ENCODE results near the gene LDAH.

LDAH gene

GRCh38 chr2:20707601-20708000, 115.3 kb downstream of the LDAH start:
- H3K9me3 ChIP-seq (ENCODE audit: control insufficient read depth, low read length): no peaks in the 10 kb centered on the region

GRCh38 chr2:20706786-20707185, 116.1 kb downstream of the LDAH start:
- H3K4me2 ChIP-seq (ENCODE audit: low read length): no peak overlapping the region
- TF ChIP-seq CTCF (IDR thresholded peaks at IDR 0.05): no peak
- H3K79me2 ChIP-seq: no peaks in the 10 kb centered on the region
- H2AFZ ChIP-seq: no peak overlapping the region
- no peaks in the 10 kb centered on the region for H3K36me3 ChIP-seq (ENCODE audit: control insufficient read depth, insufficient read depth, low read length)
- H3K4me3 ChIP-seq (ENCODE audit: low read depth, low read length): no peak overlapping the region
- no peak overlapping the region for H3K9ac ChIP-seq
- no peaks in the 10 kb centered on the region for H3K4me1 ChIP-seq
- H3K27me3 ChIP-seq (ENCODE audit: control insufficient read depth, insufficient read depth, low read length): no peaks in the 10 kb centered on the region
- H3K27ac ChIP-seq: no peak overlapping the region
- no peaks in the 10 kb centered on the region for H3K9me3 ChIP-seq (ENCODE audit: control insufficient read depth, low read length)

More at GRCh38 chr2:20707601-20708000, 115.3 kb downstream of the LDAH start:
- Histone ChIP-seq H3K4me2 (ENCODE audit: low read length) (no peak overlapping the region), H3K9ac (no peak overlapping the region), H3K4me3 (ENCODE audit: low read depth, low read length) (no peak overlapping the region), H3K79me2 (no peaks in the 10 kb centered on the region), H2AFZ (no peak overlapping the region), H3K36me3 (ENCODE audit: control insufficient read depth, insufficient read depth, low read length) (no peaks in the 10 kb centered on the region), H3K27me3 (ENCODE audit: control insufficient read depth, insufficient read depth, low read length) (no peaks in the 10 kb centered on the region), H3K27ac (no peak overlapping the region), H3K4me1 (no peaks in the 10 kb centered on the region)
- TF ChIP-seq CTCF (IDR thresholded peaks at IDR 0.05): no peak

GRCh38 chr2:20706217-20706616, 116.7 kb downstream of the LDAH start:
- Histone ChIP-seq H3K36me3 (ENCODE audit: control insufficient read depth, insufficient read depth, low read length) (no peaks in the 10 kb centered on the region), H3K4me1 (no peaks in the 10 kb centered on the region), H3K4me3 (ENCODE audit: low read depth, low read length) (no peak overlapping the region), H2AFZ (no peak overlapping the region), H3K4me2 (ENCODE audit: low read length) (no peak overlapping the region), H3K79me2 (no peaks in the 10 kb centered on the region), H3K27me3 (ENCODE audit: control insufficient read depth, insufficient read depth, low read length) (no peaks in the 10 kb centered on the region), H3K9me3 (ENCODE audit: control insufficient read depth, low read length) (no peaks in the 10 kb centered on the region), H3K27ac (no peak overlapping the region), H3K9ac (no peak overlapping the region)
- TF ChIP-seq CTCF (IDR thresholded peaks at IDR 0.05): no peak

GRCh38 chr2:20704886-20705285, 118.0 kb downstream of the LDAH start:
- no peak for TF ChIP-seq CTCF (IDR thresholded peaks at IDR 0.05)

GRCh38 chr2:20702563-20702962, 120.3 kb downstream of the LDAH start:
- Histone ChIP-seq H3K4me1 (no peaks in the 10 kb centered on the region), H3K9me3 (ENCODE audit: control insufficient read depth, low read length) (no peaks in the 10 kb centered on the region), H3K4me3 (ENCODE audit: low read depth, low read length) (no peak overlapping the region), H3K79me2 (no peaks in the 10 kb centered on the region), H3K4me2 (ENCODE audit: low read length) (no peak overlapping the region), H3K27ac (no peak overlapping the region), H2AFZ (no peak overlapping the region), H3K27me3 (ENCODE audit: control insufficient read depth, insufficient read depth, low read length) (no peaks in the 10 kb centered on the region), H3K9ac (no peak overlapping the region), H3K36me3 (ENCODE audit: control insufficient read depth, insufficient read depth, low read length) (no peaks in the 10 kb centered on the region)
- no peak for TF ChIP-seq CTCF (IDR thresholded peaks at IDR 0.05)

More at GRCh38 chr2:20704886-20705285, 118.0 kb downstream of the LDAH start:
- H3K4me3 ChIP-seq (ENCODE audit: low read depth, low read length): no peak overlapping the region
- no peaks in the 10 kb centered on the region for H3K4me1 ChIP-seq
- no peaks in the 10 kb centered on the region for H3K79me2 ChIP-seq
- no peak overlapping the region for H3K27ac ChIP-seq
- no peak overlapping the region for H2AFZ ChIP-seq
- H3K36me3 ChIP-seq (ENCODE audit: control insufficient read depth, insufficient read depth, low read length): no peaks in the 10 kb centered on the region
- H3K9ac ChIP-seq: no peak overlapping the region
- H3K4me2 ChIP-seq (ENCODE audit: low read length): no peak overlapping the region
- no peaks in the 10 kb centered on the region for H3K9me3 ChIP-seq (ENCODE audit: control insufficient read depth, low read length)
- H3K27me3 ChIP-seq (ENCODE audit: control insufficient read depth, insufficient read depth, low read length): no peaks in the 10 kb centered on the region

Data from parathyroid adenoma (tissue), 2 donors.